Stomach (tissue), 9 donors: ENCODE results near the gene HRCT1. TPM values are rescaled to one million over a fixed set of nuclear protein-coding genes. Genes with fewer than 3 reads are reported as not detected.

Experiments
- DNase-seq, 2 donors: peaks; one replicate each; pipeline versions ENCODE4 v3.0.0 to v3.0.0-alpha.2; 2013 to 2019
- H3K27ac ChIP-seq, 5 donors: fragments of 200-600 bp in 4 of 5; sonication (generic) in 4 of 5; one replicate each; pipeline ENCODE4 v1.5.1; 2013 to 2019; ENCODE audit warnings: mild to moderate bottlenecking in 1 of 5, moderate library complexity in 1 of 5
- H3K27me3 ChIP-seq, 3 donors: fragments of 200-600 bp; sonication (generic); one replicate each; pipeline ENCODE4 v1.5.1; 2017 to 2019; ENCODE audit warnings: mixed run types in 1 of 3
- H3K36me3 ChIP-seq, 4 donors: fragments of 200-600 bp; sonication (generic); 1 replicate in 3 of 4; 2 replicates in 1 of 4; pipeline ENCODE4 v1.5.1; 2016 to 2019
- H3K4me1 ChIP-seq, 4 donors: fragments of 200-600 bp; sonication (generic); one replicate each; pipeline ENCODE4 v1.5.1; 2016 to 2019
- H3K4me3 ChIP-seq, 4 donors: fragments of 200-600 bp; sonication (generic) in 3 of 4; one replicate each; pipeline ENCODE4 v1.5.1; 2016 to 2019; ENCODE audit warnings: mild to moderate bottlenecking in 1 of 4
- H3K9me3 ChIP-seq, 4 donors: fragments of 200-600 bp; sonication (generic); one replicate each; pipeline ENCODE4 v1.5.1; 2016 to 2019
- CTCF ChIP-seq, 7 experiments: fragments of 450-650 bp in 4 of 7; fragments of 200-600 bp in 3 of 7; sonication (generic) in 3 of 7; IDR thresholded peaks; one replicate each; pipeline ENCODE4 v1.5.1; 2016 to 2019; ENCODE audit warnings: antibody characterized with exemption in 7 of 7, control low read depth in 2 of 7, mild to moderate bottlenecking in 1 of 7
- EP300 ChIP-seq: sonication (generic); formaldehyde crosslinking; IDR thresholded peaks from one replicate; pipeline ENCODE4 v1.6.1; 2017; ENCODE audit warnings: antibody characterized with exemption
- POLR2A ChIP-seq, 4 donors: fragments of 450-650 bp; IDR thresholded peaks; one replicate each; pipeline ENCODE4 v1.6.1; 2016; ENCODE audit warnings: antibody characterized with exemption in 4 of 4, control low read depth in 2 of 4, mild to moderate bottlenecking in 1 of 4, moderate library complexity in 1 of 4
- POLR2AphosphoS5 ChIP-seq, 3 donors: sonication (generic); formaldehyde crosslinking; IDR thresholded peaks; one replicate each; pipeline ENCODE4 v1.6.1; 2016; ENCODE audit warnings: antibody characterized with exemption in 3 of 3
- WGBS, 5 donors: extraction: QIAGEN DNeasy Blood & Tissue Kit in 3 of 5; methylation state at CpG; one replicate each; pipeline versions ENCODE4 v1.1.5 to v1.1.7; 2013 to 2018; 5-methylcytosine and 5-hydroxymethylcytosine counted together
- intact Hi-C: fragments of 100-400 bp; cut with DNase I; formaldehyde crosslinking; loops from one replicate; pipeline ENCODE4 v1.15.1; 2023; ENCODE audit warnings: low total_unique reads
- polyA plus RNA-seq, 3 donors: library from polyadenylated mRNA; stranded (reverse); fragments of 200-250 nt; gene quantifications; one replicate each; pipeline ENCODE4 v1.2.3, GENCODE V29; 2013
- total RNA-seq, 5 donors: library from RNA; depleted of rRNA; stranded (reverse); fragments of >200 nt; gene quantifications; one replicate each; pipeline versions ENCODE4 v1.1.0 to v1.2.3, GENCODE V29; 2014 to 2016
- donor health status: healthy with polysubstance abuse.
- donor health status: Bipolar disorder and iron deficiency.
- donor health status: healthy.

The HRCT1 gene
- total and polyA plus RNA-seq, 8 donors, result 0.50 to 28.7 (median 5.3) TPM; not detected in 2

- H3K4me3 ChIP-seq, result no peak overlapping the region
- H3K9me3 ChIP-seq, result no peaks in the 10 kb centered on the region
- peaks cover 0 to 12% (median 4%) of the 10 kb centered on the region in 4 donors for H3K4me1 ChIP-seq
- TF ChIP-seq CTCF (IDR thresholded peaks at IDR 0.05) (no peak), POLR2A (IDR thresholded peaks at IDR 0.05) (no peak), POLR2AphosphoS5 (IDR thresholded peaks at IDR 0.05) (no peak), EP300 (no peak)
- peaks cover 0 to 18% (median 9%) of the 10 kb centered on the region in 4 donors for H3K36me3 ChIP-seq
- intact Hi-C loops, result no loop called here
- peaks cover 0 to 37% (median 11%) of the 10 kb centered on the region in 3 donors for H3K27me3 ChIP-seq
- DNase-seq, result no peak
- 47 to 56% (median 53%) methylated on average over 5 of the region's 5 CpGs for WGBS, 5 donors
- H3K27ac ChIP-seq, result no peak overlapping the region
Measured at GRCh38 chr9:35858458-35858857, 47.5 kb upstream of the HRCT1 start.

- WGBS, 5 donors, result 54 to 58% (median 56%) methylated on average over 15 to 16 of the region's 16 CpGs
- Histone ChIP-seq H3K27ac (no peak overlapping the region), H3K36me3 (peaks cover 0 to 8% (median 0%) of the 10 kb centered on the region in 4 donors), H3K9me3 (no peaks in the 10 kb centered on the region), H3K4me1 (peaks cover 0 to 12% (median 4%) of the 10 kb centered on the region in 4 donors), H3K4me3 (no peak overlapping the region), H3K27me3 (peaks cover 0 to 36% (median 16%) of the 10 kb centered on the region in 3 donors)
- intact Hi-C loops, result no loop called here
- DNase-seq, result peak; percentile 27 to 58
- no peak for TF ChIP-seq EP300
- TF ChIP-seq CTCF (IDR thresholded peaks at IDR 0.05), result no peak
- no peak for TF ChIP-seq POLR2A (IDR thresholded peaks at IDR 0.05)
- TF ChIP-seq POLR2AphosphoS5 (IDR thresholded peaks at IDR 0.05), result no peak
Measured at GRCh38 chr9:35859310-35859989, 46.6 kb upstream of the HRCT1 start.

GRCh38 chr9:35859990-35860339, 46.0 kb upstream of the HRCT1 start:
- peaks cover 0 to 12% (median 4%) of the 10 kb centered on the region in 4 donors for H3K4me1 ChIP-seq
- intact Hi-C loops, result loop anchor here (10.0 kb wide), 1 partner anchor 55 kb away; no protein-coding TSS in a partner anchor
- DNase-seq, result peak in 1 of 2 donors; percentile 32
- TF ChIP-seq POLR2AphosphoS5 (IDR thresholded peaks at IDR 0.05), result peak in 1 of 3 donors; percentile 7
- TF ChIP-seq CTCF (IDR thresholded peaks at IDR 0.05), result no peak
- TF ChIP-seq EP300, result no peak
- TF ChIP-seq POLR2A (IDR thresholded peaks at IDR 0.05), result no peak
- no peaks in the 10 kb centered on the region for H3K9me3 ChIP-seq
- WGBS, 5 donors, result 40 to 52% (median 47%) methylated on average over 3 of the region's 3 CpGs
- H3K27me3 ChIP-seq, result peaks cover 0 to 36% (median 16%) of the 10 kb centered on the region in 3 donors
- H3K27ac ChIP-seq, result no peak overlapping the region
- H3K36me3 ChIP-seq, result peaks cover 0 to 5% (median 0%) of the 10 kb centered on the region in 4 donors
- no peak overlapping the region for H3K4me3 ChIP-seq

GRCh38 chr9:35861161-35861897, 44.7 kb upstream of the HRCT1 start:
- Histone ChIP-seq H3K27me3 (peaks cover 0 to 36% (median 16%) of the 10 kb centered on the region in 3 donors), H3K4me3 (no peak overlapping the region), H3K27ac (no peak overlapping the region), H3K4me1 (peaks cover 0 to 12% (median 4%) of the 10 kb centered on the region in 4 donors), H3K36me3 (no peaks in the 10 kb centered on the region), H3K9me3 (no peaks in the 10 kb centered on the region)
- intact Hi-C loops, result loop anchor here (10.0 kb wide), 1 partner anchor 57 kb away; no protein-coding TSS in a partner anchor
- TF ChIP-seq EP300 (no peak), POLR2A (IDR thresholded peaks at IDR 0.05) (no peak), CTCF (IDR thresholded peaks at IDR 0.05) (no peak), POLR2AphosphoS5 (IDR thresholded peaks at IDR 0.05) (no peak)
- peak in 1 of 2 donors; percentile 17 for DNase-seq
- 55 to 61% (median 58%) methylated on average over 12 of the region's 12 CpGs for WGBS, 5 donors
